Measurements from ENCODE around the gene WNT7A. TPM values are rescaled to one million over a fixed set of nuclear protein-coding genes. Genes with fewer than 3 reads are reported as not detected.

Gene WNT7A
- total and polyA plus RNA-seq, 4 donors, result not detected

GRCh38 chr3:13793451-13793850, 86.4 kb downstream of the WNT7A start:
- H3K36me3 ChIP-seq (ENCODE audit: control insufficient read depth in 4 of 4, insufficient read depth in 3 of 4, low read depth in 1 of 4, low read length in 3 of 4), result no peaks in the 10 kb centered on the region
- no peak overlapping the region for H3K27ac ChIP-seq (ENCODE audit: low read depth in 1 of 2, low read length in 2 of 2)
- TF ChIP-seq FOXA2 (IDR thresholded peaks at IDR 0.05) (no peak), HNF4A (conservative IDR thresholded peaks at IDR 0.05) (no peak), JUND (IDR thresholded peaks at IDR 0.05) (no peak), MAX (IDR thresholded peaks at IDR 0.05) (no peak), EGR1 (IDR thresholded peaks at IDR 0.05; ENCODE audit: low read depth in 2 of 2) (no peak), REST (IDR thresholded peaks at IDR 0.05) (no peak), FOXA1 (IDR thresholded peaks at IDR 0.05) (no peak), YY1 (IDR thresholded peaks at IDR 0.05) (no peak), ATF3 (IDR thresholded peaks at IDR 0.05) (no peak), RAD21 (IDR thresholded peaks at IDR 0.05) (no peak), CTCF (IDR thresholded peaks at IDR 0.05; ENCODE audit: low read depth, low read length, missing input control) (no peak), HNF4G (IDR thresholded peaks at IDR 0.05) (no peak), ZBTB33 (IDR thresholded peaks at IDR 0.05) (no peak), SP1 (IDR thresholded peaks at IDR 0.05) (no peak), TAF1 (conservative IDR thresholded peaks at IDR 0.05) (no peak), NR2F2 (IDR thresholded peaks at IDR 0.05) (no peak), GABPA (IDR thresholded peaks at IDR 0.05 in 1 of 2, conservative IDR thresholded peaks at IDR 0.05 in 1 of 2) (no peak), RXRA (IDR thresholded peaks at IDR 0.05) (no peak)
- no peaks in the 10 kb centered on the region for H3K4me1 ChIP-seq (ENCODE audit: control insufficient read depth in 4 of 4, insufficient read depth in 4 of 4, low read length in 3 of 4)
- H3K27me3 ChIP-seq (ENCODE audit: control insufficient read depth in 4 of 4, insufficient read depth in 4 of 4, low read length in 3 of 4), result peaks cover 0 to 9% (median 1%) of the 10 kb centered on the region in 4 donors
- no peak overlapping the region for H3K4me3 ChIP-seq (ENCODE audit: low read depth in 1 of 3, low read length in 3 of 3)
- DNase-seq (ENCODE audit: low spot score), result no peak
- H3K9ac ChIP-seq (ENCODE audit: low read depth in 1 of 2, low read length in 2 of 2), result no peak overlapping the region
- no peaks in the 10 kb centered on the region for H3K9me3 ChIP-seq (ENCODE audit: control insufficient read depth in 4 of 4, low read length in 3 of 4)
- 76% methylated on average over 12 of the region's 12 CpGs for WGBS

All from liver (tissue), 9 donors.